Neural cell (in vitro differentiated cells): ENCODE data around the gene PRTN3. TPM values are rescaled to one million over a fixed set of nuclear protein-coding genes. Genes with fewer than 3 reads are reported as not detected.

Experiments
- H2AFZ ChIP-seq: fragments of 200-600, 300-800 bp; sonication (generic), shearing (Covaris generic); 2 replicates; pipeline ENCODE4 v1.6.0; 2014; ENCODE audit warnings: low read depth, mild to moderate bottlenecking, antibody characterized with exemption, low read length, moderate library complexity
- H3F3A ChIP-seq: fragments of 200-600 bp; shearing (Covaris generic); 2 replicates; pipeline ENCODE4 v1.6.1; 2016; ENCODE audit warnings: mild to moderate bottlenecking, moderate library complexity, mixed read lengths, antibody characterized with exemption, low read length; ENCODE audit not compliant: insufficient read depth, poor library complexity, severe bottlenecking
- H3K27ac ChIP-seq: fragments of 200-600, 300-800 bp; sonication (generic), shearing (Covaris generic); 2 replicates; pipeline ENCODE4 v1.5.1; 2014; ENCODE audit warnings: mild to moderate bottlenecking, low read length, moderate library complexity
- H3K27me3 ChIP-seq: fragments of 300-800, 200-600 bp; sonication (generic), shearing (Covaris generic); 2 replicates; pipeline ENCODE4 v1.6.0; 2014; ENCODE audit warnings: mild to moderate bottlenecking, low read depth, low read length, moderate library complexity; ENCODE audit not compliant: insufficient read depth
- H3K36me3 ChIP-seq: fragments of 300-800, 200-600 bp; sonication (generic), shearing (Covaris generic); 2 replicates; pipeline ENCODE4 v1.5.1; 2014; ENCODE audit warnings: mild to moderate bottlenecking, antibody characterized with exemption, low read length, moderate library complexity; ENCODE audit not compliant: insufficient read depth
- H3K4me2 ChIP-seq: fragments of 300-800, 200-600 bp; sonication (generic), shearing (Covaris generic); 2 replicates; pipeline ENCODE4 v1.6.0; 2014; ENCODE audit warnings: mild to moderate bottlenecking, low read length
- H3K4me3 ChIP-seq: fragments of 300-800, 200-600 bp; sonication (generic), shearing (Covaris generic); 2 replicates; pipeline ENCODE4 v1.5.1; 2014; ENCODE audit warnings: mild to moderate bottlenecking, low read length, moderate library complexity
- H3K79me2 ChIP-seq: fragments of 200-600 bp; shearing (Covaris generic); replicated peaks from 2 replicates; pipeline ENCODE4 v1.6.0; 2014; ENCODE audit warnings: mild to moderate bottlenecking, low read length, moderate library complexity; ENCODE audit not compliant: insufficient read depth
- H3K9ac ChIP-seq: fragments of 300-800, 200-600 bp; sonication (generic), shearing (Covaris generic); 2 replicates; pipeline ENCODE4 v1.6.1; 2016; ENCODE audit warnings: mild to moderate bottlenecking, low read length, mixed read lengths
- H3K9me2 ChIP-seq: fragments of 200-600 bp; shearing (Covaris generic); 2 replicates; pipeline ENCODE4 v1.6.1; 2016; ENCODE audit warnings: mild to moderate bottlenecking, low read length, mixed read lengths; ENCODE audit not compliant: insufficient read depth
- H3K9me3 ChIP-seq: fragments of 200-600, 300-800 bp; sonication (generic), shearing (Covaris generic); 2 replicates; pipeline ENCODE4 v1.6.1; 2016; ENCODE audit warnings: mild to moderate bottlenecking, mixed run types, low read length, moderate library complexity, mixed read lengths
- H4K20me1 ChIP-seq: fragments of 200-600 bp; shearing (Covaris generic); 2 replicates; pipeline ENCODE4 v1.6.1; 2016; ENCODE audit warnings: mild to moderate bottlenecking, mixed run types; ENCODE audit not compliant: insufficient read depth
- EP300 ChIP-seq: fragments of 450-650 bp; conservative IDR thresholded peaks from 2 replicates; pipeline ENCODE4 v1.6.1; 2014; ENCODE audit warnings: antibody characterized with exemption, mild to moderate bottlenecking, moderate library complexity; ENCODE audit not compliant: poor library complexity, severe bottlenecking
- EZH2 ChIP-seq: fragments of 200-600, 300-800 bp; shearing (Covaris generic), sonication (generic); IDR thresholded peaks from 2 replicates; pipeline ENCODE4 v1.6.1; 2014; ENCODE audit warnings: antibody characterized with exemption, low read length, borderline replicate concordance, mild to moderate bottlenecking; ENCODE audit not compliant: insufficient read depth, poor library complexity, severe bottlenecking
- MXI1 ChIP-seq: fragments of 450-650 bp; conservative IDR thresholded peaks from 2 replicates; pipeline ENCODE4 v1.6.1; 2014; ENCODE audit warnings: antibody characterized with exemption, mild to moderate bottlenecking; ENCODE audit not compliant: poor library complexity, severe bottlenecking
- POLR2AphosphoS5 ChIP-seq: IDR thresholded peaks from 2 replicates; pipeline ENCODE4 v1.6.1; 2012
- RAD21 ChIP-seq: fragments of 450-650 bp; conservative IDR thresholded peaks from 2 replicates; pipeline ENCODE4 v1.6.1; 2014; ENCODE audit warnings: antibody characterized with exemption, mild to moderate bottlenecking, moderate library complexity
- SMC3 ChIP-seq: fragments of 450-650 bp; conservative IDR thresholded peaks from 2 replicates; pipeline ENCODE4 v1.6.1; 2014; ENCODE audit warnings: antibody characterized with exemption, mild to moderate bottlenecking, moderate library complexity; ENCODE audit not compliant: poor library complexity
- TAF1 ChIP-seq: IDR thresholded peaks from 2 replicates; pipeline ENCODE4 v1.6.1; 2012; ENCODE audit warnings: low read depth
- polyA plus RNA-seq: library from polyadenylated mRNA; depleted of rRNA; stranded (reverse); fragments of >200 nt; gene quantifications from 2 replicates; pipeline ENCODE4 v1.2.3, GENCODE V29; 2014
- TF ChIP-seq, protein P1 (sequence below): IDR thresholded peaks from 2 replicates; pipeline ENCODE4 v1.6.1; 2012; ENCODE audit warnings: borderline replicate concordance
- TF ChIP-seq, protein P2 (sequence below): fragments of 450-650 bp; IDR thresholded peaks from 2 replicates; pipeline ENCODE4 v1.5.1; 2014; ENCODE audit warnings: antibody characterized with exemption, mild to moderate bottlenecking, moderate library complexity; ENCODE audit not compliant: poor library complexity, severe bottlenecking

PRTN3 gene
- polyA plus RNA-seq, 1 donor from 2014 or later: not detected

DNA sequence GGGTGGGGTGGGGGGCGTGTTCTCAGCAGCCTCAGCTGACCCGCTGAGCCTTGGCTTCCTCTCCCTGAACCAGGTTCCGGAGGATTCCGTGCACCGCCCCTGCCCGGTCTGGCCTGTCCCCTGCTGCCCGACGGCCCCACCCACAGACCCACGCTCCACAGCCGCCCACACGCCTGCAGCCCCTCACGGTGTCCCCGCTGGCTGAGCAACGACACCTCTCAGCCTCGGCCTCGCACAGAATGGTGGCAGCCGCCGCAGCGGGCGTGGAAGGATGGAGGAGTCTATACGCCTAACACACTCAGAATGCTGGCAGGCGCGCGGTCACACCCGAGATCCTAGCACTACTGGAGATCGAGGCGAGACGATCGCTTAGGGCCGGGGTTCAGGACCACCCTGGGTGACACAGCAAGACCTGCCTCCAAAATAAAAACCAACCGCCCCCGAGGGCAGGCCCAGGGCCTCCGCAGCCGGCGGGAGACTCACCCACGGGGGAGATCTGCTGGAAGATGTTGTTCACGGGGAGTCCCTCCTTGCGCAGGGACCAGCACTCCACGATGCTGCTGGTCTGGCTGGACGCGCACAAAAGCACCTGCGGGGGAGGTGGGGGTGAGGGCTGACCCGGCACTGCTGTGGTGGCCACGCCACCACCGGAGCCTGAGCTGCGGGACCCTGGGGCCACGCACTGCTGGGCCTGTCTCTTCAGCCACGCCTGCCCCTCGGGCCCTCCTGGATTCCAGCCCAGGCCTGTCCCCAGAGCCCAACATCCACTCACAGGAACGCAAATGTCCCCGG lies 43.8 kb downstream of the PRTN3 start:
- no peaks in the 10 kb centered on the region for H3F3A ChIP-seq
- H3K9me2 ChIP-seq: no peaks in the 10 kb centered on the region
- no peak overlapping the region for H3K27ac ChIP-seq
- H2AFZ ChIP-seq: no peak overlapping the region
- peaks cover 5% of the 10 kb centered on the region for H3K36me3 ChIP-seq
- no peak overlapping the region for H3K4me2 ChIP-seq
- no peaks in the 10 kb centered on the region for H3K79me2 ChIP-seq
- no peak overlapping the region for H3K4me3 ChIP-seq
- no peaks in the 10 kb centered on the region for H3K9me3 ChIP-seq
- no peak for TF ChIP-seq MXI1
- TF ChIP-seq POLR2AphosphoS5: no peak
- TF ChIP-seq EP300: no peak
- no peak overlapping the region for H3K9ac ChIP-seq
- no peaks in the 10 kb centered on the region for H4K20me1 ChIP-seq
- H3K27me3 ChIP-seq: no peaks in the 10 kb centered on the region

DNA sequence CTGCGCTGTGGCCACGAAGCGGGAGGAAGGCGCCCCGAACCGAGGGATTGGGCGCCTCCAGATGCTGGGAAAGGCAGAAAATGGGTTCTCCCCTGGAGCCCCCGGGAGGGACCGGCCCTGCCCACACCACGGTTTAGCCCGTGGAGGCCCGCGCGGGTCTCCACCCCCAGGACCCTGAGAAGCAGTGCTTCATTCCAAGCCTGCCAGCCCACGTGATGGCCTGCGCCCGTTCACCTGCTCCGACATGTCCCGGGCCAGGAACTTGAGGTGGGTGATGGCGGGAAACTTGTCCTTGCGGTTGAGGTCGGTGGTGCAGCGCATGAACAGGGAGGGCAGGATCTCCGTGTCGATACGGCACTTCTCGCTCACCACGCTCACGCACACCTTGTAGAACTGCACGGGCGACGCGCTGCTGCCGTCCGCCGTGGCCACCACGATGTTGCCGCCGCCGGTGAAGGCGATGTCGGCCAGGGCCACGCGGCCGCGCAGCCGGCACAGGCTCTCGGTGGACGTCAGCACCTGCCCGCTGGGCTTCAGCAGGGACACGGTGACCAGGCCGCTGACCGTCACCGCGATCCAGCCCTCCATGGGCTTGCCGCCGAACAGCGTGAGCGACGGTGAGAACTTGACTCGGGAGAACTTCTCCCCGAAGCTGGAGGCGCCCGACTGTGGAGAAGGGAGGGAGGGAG lies 44.9 kb downstream of the PRTN3 start:
- TF ChIP-seq, protein P1, sequence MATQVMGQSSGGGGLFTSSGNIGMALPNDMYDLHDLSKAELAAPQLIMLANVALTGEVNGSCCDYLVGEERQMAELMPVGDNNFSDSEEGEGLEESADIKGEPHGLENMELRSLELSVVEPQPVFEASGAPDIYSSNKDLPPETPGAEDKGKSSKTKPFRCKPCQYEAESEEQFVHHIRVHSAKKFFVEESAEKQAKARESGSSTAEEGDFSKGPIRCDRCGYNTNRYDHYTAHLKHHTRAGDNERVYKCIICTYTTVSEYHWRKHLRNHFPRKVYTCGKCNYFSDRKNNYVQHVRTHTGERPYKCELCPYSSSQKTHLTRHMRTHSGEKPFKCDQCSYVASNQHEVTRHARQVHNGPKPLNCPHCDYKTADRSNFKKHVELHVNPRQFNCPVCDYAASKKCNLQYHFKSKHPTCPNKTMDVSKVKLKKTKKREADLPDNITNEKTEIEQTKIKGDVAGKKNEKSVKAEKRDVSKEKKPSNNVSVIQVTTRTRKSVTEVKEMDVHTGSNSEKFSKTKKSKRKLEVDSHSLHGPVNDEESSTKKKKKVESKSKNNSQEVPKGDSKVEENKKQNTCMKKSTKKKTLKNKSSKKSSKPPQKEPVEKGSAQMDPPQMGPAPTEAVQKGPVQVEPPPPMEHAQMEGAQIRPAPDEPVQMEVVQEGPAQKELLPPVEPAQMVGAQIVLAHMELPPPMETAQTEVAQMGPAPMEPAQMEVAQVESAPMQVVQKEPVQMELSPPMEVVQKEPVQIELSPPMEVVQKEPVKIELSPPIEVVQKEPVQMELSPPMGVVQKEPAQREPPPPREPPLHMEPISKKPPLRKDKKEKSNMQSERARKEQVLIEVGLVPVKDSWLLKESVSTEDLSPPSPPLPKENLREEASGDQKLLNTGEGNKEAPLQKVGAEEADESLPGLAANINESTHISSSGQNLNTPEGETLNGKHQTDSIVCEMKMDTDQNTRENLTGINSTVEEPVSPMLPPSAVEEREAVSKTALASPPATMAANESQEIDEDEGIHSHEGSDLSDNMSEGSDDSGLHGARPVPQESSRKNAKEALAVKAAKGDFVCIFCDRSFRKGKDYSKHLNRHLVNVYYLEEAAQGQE: no peak
- no peak for TF ChIP-seq POLR2AphosphoS5
- TF ChIP-seq, protein P2, sequence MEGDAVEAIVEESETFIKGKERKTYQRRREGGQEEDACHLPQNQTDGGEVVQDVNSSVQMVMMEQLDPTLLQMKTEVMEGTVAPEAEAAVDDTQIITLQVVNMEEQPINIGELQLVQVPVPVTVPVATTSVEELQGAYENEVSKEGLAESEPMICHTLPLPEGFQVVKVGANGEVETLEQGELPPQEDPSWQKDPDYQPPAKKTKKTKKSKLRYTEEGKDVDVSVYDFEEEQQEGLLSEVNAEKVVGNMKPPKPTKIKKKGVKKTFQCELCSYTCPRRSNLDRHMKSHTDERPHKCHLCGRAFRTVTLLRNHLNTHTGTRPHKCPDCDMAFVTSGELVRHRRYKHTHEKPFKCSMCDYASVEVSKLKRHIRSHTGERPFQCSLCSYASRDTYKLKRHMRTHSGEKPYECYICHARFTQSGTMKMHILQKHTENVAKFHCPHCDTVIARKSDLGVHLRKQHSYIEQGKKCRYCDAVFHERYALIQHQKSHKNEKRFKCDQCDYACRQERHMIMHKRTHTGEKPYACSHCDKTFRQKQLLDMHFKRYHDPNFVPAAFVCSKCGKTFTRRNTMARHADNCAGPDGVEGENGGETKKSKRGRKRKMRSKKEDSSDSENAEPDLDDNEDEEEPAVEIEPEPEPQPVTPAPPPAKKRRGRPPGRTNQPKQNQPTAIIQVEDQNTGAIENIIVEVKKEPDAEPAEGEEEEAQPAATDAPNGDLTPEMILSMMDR: no peak
- no peak for TF ChIP-seq RAD21
- TF ChIP-seq TAF1: no peak
- TF ChIP-seq EZH2: no peak
- no peak for TF ChIP-seq SMC3
- no peak for TF ChIP-seq MXI1
- TF ChIP-seq EP300: no peak
- Histone ChIP-seq H3K79me2 (no peaks in the 10 kb centered on the region), H4K20me1 (no peaks in the 10 kb centered on the region), H3K4me3 (no peak overlapping the region), H3K36me3 (peaks cover 5% of the 10 kb centered on the region), H3K27me3 (no peaks in the 10 kb centered on the region), H3K9me2 (no peaks in the 10 kb centered on the region), H3F3A (no peaks in the 10 kb centered on the region), H3K27ac (no peak overlapping the region), H2AFZ (no peak overlapping the region), H3K9ac (no peak overlapping the region), H3K4me2 (no peak overlapping the region), H3K9me3 (no peaks in the 10 kb centered on the region)
